Gastroesophageal sphincter (tissue), 3 donors: Measurements from ENCODE around the gene PIGS.
"Not testable (repeated sequence)": the region's sequence is repeated elsewhere in the genome, so short reads cannot be mapped to it uniquely, and the experiment has no call there.

Experiments
- CTCF ChIP-seq, 4 experiments: fragments of 200-600 bp in 2 of 4; fragments of 450-650 bp in 2 of 4; sonication (generic) in 1 of 4; IDR thresholded peaks; one replicate each; pipeline ENCODE4 v1.5.1; 2017 to 2019; ENCODE audit warnings: antibody characterized with exemption in 4 of 4, mild to moderate bottlenecking in 2 of 4, moderate library complexity in 2 of 4
- EP300 ChIP-seq: sonication (generic); formaldehyde crosslinking; IDR thresholded peaks from one replicate; pipeline ENCODE4 v1.6.1; 2017; ENCODE audit warnings: antibody characterized with exemption, mild to moderate bottlenecking
- POLR2A ChIP-seq, 2 donors: fragments of 450-650 bp; IDR thresholded peaks; one replicate each; pipeline ENCODE4 v1.6.1; 2017; ENCODE audit warnings: antibody characterized with exemption in 2 of 2, mild to moderate bottlenecking in 2 of 2, moderate library complexity in 1 of 2
- POLR2AphosphoS5 ChIP-seq: sonication (generic); formaldehyde crosslinking; IDR thresholded peaks from one replicate; pipeline ENCODE4 v1.6.1; 2017; ENCODE audit warnings: antibody characterized with exemption

GRCh38 chr17:28522281-28522680, 49.0 kb downstream of the PIGS start:
- TF ChIP-seq CTCF (IDR thresholded peaks at IDR 0.05); EP300; POLR2AphosphoS5; POLR2A (IDR thresholded peaks at IDR 0.05): not testable (repeated sequence)
